ENCODE results near the gene FAM177B.

DNA sequence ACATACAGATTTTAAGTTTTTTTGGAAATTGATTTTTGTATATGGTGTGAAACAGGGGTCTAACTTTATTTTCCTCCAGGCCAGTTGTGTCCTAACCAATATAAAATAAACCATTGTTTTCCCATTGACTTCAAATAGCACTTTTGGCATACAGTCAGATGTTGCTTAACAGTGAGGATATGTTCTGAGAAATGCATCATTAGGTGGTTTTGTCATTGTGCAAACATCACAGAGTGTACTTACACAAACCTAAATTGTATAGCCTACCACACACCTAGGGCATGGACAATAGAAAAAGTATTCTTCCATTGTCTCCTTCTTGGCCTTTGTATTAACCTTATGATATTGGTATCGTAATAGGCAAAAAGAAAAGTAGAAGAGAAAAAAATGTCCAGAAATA lies 40.5 kb downstream of the FAM177B start:
- TF ChIP-seq CTCF (IDR thresholded peaks at IDR 0.05) (no peak), POLR2A (IDR thresholded peaks at IDR 0.05) (no peak), POLR2AphosphoS5 (IDR thresholded peaks at IDR 0.05) (peak in 3 of 4 donors; percentile 33 to 63 (median 60))

Data from sigmoid colon (tissue), 4 donors.